ENCODE data around the gene NRG3. TPM values are rescaled to one million over a fixed set of nuclear protein-coding genes. Genes with fewer than 3 reads are reported as not detected.
"Not testable (repeated sequence)": the region's sequence is repeated elsewhere in the genome, so short reads cannot be mapped to it uniquely, and the experiment has no call there.

The NRG3 gene
- total RNA-seq, 1 experiment from 2014 or later, result not detected

DNA sequence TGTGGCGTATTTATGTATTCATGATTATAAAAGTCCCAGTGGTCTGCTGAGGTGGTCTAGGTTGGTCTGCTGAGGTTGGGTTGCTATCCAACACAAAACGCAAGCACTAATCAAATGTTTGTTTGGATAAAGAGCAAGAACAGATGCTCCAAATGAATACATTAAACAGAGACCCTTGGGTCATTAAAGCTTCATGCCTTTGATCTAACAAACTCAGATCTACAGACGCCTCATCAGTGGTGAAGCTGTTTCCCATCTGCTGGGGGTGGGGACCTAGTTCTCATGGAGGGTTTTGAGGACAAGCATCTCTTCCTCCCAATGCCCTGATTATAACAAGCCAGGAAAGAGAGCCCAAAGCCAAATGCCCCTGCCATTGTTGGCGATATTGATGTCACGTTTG is 786.7 kb downstream of the NRG3 start:
- Histone ChIP-seq H3K4me1 (no peaks in the 10 kb centered on the region), H3K27me3 (no peaks in the 10 kb centered on the region), H3K9me3 (replicated peaks) (no peaks in the 10 kb centered on the region), H3K4me3 (no peak overlapping the region), H3K36me3 (no peaks in the 10 kb centered on the region), H3K27ac (no peak overlapping the region)
- DNase-seq, result no peak

DNA sequence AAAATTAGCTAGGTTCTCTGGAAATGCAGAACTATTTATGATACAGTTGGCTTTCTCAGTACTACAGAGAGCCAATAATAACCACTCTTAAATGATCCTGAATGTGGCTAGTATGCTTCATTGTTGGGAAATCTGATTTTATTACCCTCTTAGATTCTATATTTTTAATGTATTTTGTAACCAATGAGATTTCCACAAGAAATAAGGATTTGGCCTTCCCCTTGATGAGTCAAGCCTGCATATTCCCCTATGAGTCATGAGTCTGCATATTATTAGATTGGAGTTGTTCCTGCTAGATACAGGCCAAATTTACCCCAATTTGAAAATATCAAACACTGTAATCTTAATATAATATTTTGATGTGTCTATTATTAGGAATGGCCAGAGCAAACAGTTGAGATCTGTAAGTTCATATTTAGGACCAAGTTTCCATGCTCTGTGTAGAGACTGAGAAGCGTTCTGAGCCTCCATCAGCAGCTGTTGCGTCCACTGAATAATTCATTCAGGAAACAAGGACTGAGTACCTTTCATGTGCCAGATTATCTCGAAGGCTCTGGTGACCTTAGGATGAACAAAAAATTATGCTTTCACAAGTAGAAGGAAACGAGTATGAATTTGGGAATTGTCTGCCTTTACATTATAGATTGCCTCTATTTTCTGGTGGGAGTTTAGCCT is 793.4 kb downstream of the NRG3 start:
- Histone ChIP-seq H3K9me3 (replicated peaks) (no peaks in the 10 kb centered on the region), H3K36me3 (no peaks in the 10 kb centered on the region), H3K27me3 (no peaks in the 10 kb centered on the region), H3K4me3 (no peak overlapping the region), H3K27ac (no peak overlapping the region), H3K4me1 (no peaks in the 10 kb centered on the region)
- DNase-seq, result peak in 1 of 2 experiments; percentile 1

DNA sequence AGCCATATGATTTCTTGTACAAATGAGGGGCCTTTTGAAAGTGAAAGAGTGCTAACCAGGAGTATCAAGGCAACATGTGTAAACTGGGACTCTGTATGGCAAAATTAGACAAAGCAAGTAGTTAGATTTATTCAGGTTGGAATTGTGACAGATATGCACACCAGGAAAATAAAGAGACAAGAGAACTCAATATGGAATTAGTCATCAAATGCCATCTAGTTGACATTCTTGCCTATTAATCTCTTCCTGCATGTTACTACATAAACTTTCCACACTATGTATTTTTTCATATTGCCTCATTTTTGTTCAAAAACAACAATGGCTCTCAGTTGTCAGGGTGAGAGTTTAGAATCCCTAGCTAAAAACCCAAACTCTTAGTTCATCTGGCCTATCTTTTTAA is 799.0 kb downstream of the NRG3 start:
- H3K27ac ChIP-seq, result no peak overlapping the region
- H3K4me3 ChIP-seq, result no peak overlapping the region
- no peaks in the 10 kb centered on the region for H3K4me1 ChIP-seq
- H3K9me3 ChIP-seq (replicated peaks), result no peaks in the 10 kb centered on the region
- H3K36me3 ChIP-seq, result no peaks in the 10 kb centered on the region
- no peak for DNase-seq
- H3K27me3 ChIP-seq, result no peaks in the 10 kb centered on the region

DNA sequence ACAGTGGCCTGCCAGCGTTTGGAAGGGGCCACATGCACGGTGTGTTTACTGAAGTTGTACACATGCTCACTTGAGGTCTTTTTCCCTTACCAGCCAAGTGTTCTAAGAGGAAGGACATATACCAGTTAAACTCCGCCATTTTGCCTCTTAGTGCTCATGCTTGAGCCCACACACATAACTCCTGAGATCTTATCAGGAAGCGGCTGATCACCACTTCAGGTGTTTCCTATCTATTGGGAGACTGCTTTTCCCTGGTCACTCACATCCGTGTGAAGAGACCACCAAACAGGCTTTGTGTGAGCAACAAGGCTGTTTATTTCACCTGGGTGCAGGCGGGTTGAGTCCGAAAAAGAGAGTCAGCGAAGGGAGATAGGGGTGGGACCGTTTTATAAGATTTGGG is 802.9 kb downstream of the NRG3 start:
- H3K4me3 ChIP-seq, H3K27me3 ChIP-seq, H3K4me1 ChIP-seq: not testable (repeated sequence)

DNA sequence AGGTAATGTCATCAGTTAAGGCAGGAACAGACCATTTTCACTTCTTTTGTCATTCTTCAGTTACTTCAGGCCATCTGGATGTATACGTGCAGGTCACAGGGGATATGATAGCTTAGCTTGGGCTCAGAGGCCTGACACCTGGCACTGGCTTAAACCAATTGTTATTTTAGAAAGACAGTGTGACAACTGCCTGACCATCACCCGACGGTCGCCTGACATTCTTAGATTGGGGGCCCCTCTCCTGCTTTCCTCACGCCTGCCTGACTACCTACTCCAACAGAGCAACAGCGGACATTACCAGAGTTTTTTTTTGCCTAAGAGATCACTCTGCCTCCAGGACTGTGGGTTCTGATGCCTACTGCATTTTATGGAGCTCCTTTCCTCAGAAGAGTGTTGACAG is 803.5 kb downstream of the NRG3 start:
- not testable (repeated sequence) for H3K9me3 ChIP-seq (replicated peaks); H3K4me1 ChIP-seq; H3K4me3 ChIP-seq; DNase-seq; H3K27me3 ChIP-seq; H3K27ac ChIP-seq; H3K36me3 ChIP-seq

More for the DNA sequence above, 802.9 kb downstream of the NRG3 start:
- not testable (repeated sequence) for H3K27ac ChIP-seq; H3K9me3 ChIP-seq (replicated peaks); DNase-seq; H3K36me3 ChIP-seq

DNA sequence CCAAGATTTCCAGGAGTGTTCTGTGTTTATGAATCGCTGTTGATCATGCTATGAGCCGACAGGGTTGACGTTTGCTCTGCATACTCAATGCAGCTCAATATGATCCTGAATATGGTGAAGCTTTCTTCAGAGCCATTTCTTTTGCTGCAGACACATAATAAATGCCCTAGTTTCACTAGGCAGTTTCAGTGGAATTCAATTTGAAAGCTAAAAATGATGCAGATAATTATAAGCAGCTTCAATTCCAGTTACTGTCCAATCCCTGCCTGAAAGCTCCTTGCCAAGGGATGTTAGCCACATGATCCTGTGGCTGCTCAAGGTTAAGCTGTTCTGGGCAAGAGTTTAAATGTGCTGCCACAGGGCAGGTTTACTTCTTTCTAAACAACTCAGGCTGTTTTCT is 805.6 kb downstream of the NRG3 start:
- Histone ChIP-seq H3K36me3 (no peaks in the 10 kb centered on the region), H3K9me3 (replicated peaks) (no peaks in the 10 kb centered on the region), H3K4me1 (no peaks in the 10 kb centered on the region), H3K4me3 (no peak overlapping the region), H3K27ac (no peak overlapping the region), H3K27me3 (no peaks in the 10 kb centered on the region)
- DNase-seq, result no peak

DNA sequence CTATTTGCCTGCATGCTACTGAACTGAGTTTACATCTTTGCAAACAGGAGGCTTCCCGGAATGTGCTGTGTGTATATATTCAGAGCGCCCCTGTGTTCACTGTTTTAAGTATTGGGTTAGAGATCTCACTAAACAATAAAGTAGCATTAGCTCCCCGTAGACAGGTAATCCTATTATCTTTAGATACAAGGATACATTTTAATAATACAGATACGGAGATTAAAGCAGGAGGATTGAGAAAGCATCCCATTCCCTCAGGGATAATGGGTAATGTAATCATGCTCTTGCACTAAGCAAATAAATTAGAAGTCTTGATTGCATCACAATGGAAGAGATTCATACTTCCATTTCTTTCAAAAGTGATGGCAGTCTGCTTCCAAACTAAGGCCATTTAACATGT is 809.0 kb downstream of the NRG3 start:
- no peaks in the 10 kb centered on the region for H3K4me1 ChIP-seq
- no peaks in the 10 kb centered on the region for H3K36me3 ChIP-seq
- no peaks in the 10 kb centered on the region for H3K9me3 ChIP-seq (replicated peaks)
- no peak overlapping the region for H3K4me3 ChIP-seq
- no peaks in the 10 kb centered on the region for H3K27me3 ChIP-seq
- DNase-seq, result no peak
- no peak overlapping the region for H3K27ac ChIP-seq

DNA sequence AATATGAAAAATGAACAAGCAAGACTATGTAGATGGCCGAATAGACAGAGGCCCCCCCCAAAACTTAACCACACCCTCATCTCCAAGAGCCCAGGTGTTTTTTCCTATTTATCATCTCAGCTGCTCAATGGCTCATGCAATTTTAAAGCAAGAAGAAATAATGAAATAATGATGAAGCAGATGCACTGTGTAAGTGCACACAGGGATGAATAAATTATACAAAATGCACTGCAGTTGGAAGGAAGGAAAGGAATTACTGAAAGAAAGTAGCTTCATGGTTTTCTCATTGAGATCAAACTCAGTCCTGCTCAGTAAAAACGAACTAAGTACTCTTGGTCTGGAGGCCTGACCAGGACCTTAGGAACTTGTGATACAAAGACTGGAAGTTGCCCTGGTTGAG is 810.1 kb downstream of the NRG3 start:
- no peak overlapping the region for H3K4me3 ChIP-seq
- H3K27me3 ChIP-seq, result no peaks in the 10 kb centered on the region
- no peaks in the 10 kb centered on the region for H3K9me3 ChIP-seq (replicated peaks)
- H3K27ac ChIP-seq, result no peak overlapping the region
- DNase-seq, result no peak
- no peaks in the 10 kb centered on the region for H3K36me3 ChIP-seq
- H3K4me1 ChIP-seq, result no peaks in the 10 kb centered on the region

DNA sequence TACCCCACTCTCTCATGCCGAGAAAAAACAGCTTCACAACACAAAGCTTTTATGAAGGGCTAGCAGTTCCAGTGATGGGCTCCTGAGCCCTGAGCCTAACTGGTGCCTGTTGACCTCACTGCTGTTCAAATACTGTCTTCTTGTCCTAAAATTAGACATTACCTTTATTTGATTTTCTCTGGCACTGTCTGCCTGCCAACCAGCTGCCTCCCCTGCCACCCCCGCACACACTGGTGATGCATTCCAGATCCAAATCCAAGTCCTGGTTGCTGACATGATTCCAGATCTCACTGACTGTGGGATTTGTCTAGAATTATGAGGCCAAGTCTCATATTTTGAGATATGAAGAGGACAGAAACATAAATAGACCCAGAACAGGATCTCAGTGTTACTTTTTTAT is 816.2 kb downstream of the NRG3 start:
- Histone ChIP-seq H3K27me3 (no peaks in the 10 kb centered on the region), H3K27ac (no peak overlapping the region), H3K4me3 (no peak overlapping the region), H3K36me3 (no peaks in the 10 kb centered on the region), H3K4me1 (no peaks in the 10 kb centered on the region), H3K9me3 (replicated peaks) (no peaks in the 10 kb centered on the region)
- DNase-seq, result no peak

DNA sequence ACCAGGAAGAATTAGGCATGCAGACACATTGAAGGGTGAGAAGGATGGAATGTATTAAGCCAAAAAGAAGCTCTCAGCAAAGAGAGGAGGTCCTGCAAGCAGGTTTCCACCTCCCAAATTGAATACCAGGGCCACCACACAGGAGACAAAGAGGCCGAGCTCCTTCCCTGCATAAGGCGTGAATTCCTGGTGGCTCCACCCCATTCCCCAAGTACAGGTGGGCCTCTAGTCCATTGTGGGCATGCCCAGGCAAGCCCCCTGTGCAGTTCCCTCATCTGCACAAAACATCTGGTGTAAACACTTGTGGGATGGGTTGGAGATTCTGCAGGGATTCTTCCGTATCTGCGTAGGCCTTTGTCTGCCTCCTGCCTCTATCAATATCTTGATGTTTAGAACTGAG is 817.5 kb downstream of the NRG3 start:
- Histone ChIP-seq H3K9me3 (replicated peaks) (no peaks in the 10 kb centered on the region), H3K36me3 (no peaks in the 10 kb centered on the region), H3K4me3 (no peak overlapping the region), H3K27ac (no peak overlapping the region), H3K4me1 (no peaks in the 10 kb centered on the region), H3K27me3 (no peaks in the 10 kb centered on the region)
- DNase-seq, result no peak

DNA sequence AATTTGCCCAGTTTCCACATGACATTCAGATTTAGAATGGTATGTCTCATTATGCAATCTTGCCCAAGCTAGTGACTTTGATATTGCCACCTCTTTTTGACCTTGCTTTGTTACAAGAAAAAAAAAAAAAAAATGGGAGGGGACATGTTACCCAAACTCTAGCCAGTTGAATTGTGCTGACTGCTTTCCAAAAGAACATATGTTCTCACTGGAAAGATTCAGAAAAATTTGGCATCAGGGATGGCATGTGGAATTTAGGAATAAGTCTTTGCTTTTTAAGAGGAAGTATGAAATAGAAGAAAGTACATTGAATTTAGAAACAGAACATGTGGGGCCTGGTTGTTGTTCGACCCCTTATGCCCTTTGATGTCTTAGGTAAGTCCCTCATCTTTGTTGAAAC is 846.8 kb downstream of the NRG3 start:
- no peaks in the 10 kb centered on the region for H3K4me1 ChIP-seq
- no peak overlapping the region for H3K4me3 ChIP-seq
- no peak for DNase-seq
- H3K27ac ChIP-seq, result no peak overlapping the region
- H3K36me3 ChIP-seq, result no peaks in the 10 kb centered on the region
- H3K27me3 ChIP-seq, result no peaks in the 10 kb centered on the region
- H3K9me3 ChIP-seq (replicated peaks), result no peaks in the 10 kb centered on the region

DNA sequence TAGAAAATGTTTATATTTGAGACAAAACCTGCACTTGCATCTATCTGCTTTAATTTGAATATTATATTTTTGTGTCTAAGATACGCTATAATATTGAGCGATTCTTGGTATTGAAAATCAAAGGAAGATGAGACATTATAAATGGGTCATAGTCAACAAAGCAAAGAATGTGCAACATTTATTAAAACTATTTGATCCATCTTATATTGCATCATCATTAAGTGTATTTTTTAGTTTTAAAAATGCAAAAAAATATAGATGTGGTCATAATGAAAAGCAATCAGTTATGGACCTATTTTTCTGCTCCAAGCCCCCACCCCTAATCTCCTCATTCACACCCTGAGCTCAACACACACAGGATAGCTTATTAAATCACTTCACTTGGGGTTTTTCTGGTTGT is 847.3 kb downstream of the NRG3 start:
- DNase-seq, result no peak
- H3K27ac ChIP-seq, result no peak overlapping the region
- H3K27me3 ChIP-seq, result no peaks in the 10 kb centered on the region
- H3K4me3 ChIP-seq, result no peak overlapping the region
- no peaks in the 10 kb centered on the region for H3K4me1 ChIP-seq
- no peaks in the 10 kb centered on the region for H3K9me3 ChIP-seq (replicated peaks)
- no peaks in the 10 kb centered on the region for H3K36me3 ChIP-seq

DNA sequence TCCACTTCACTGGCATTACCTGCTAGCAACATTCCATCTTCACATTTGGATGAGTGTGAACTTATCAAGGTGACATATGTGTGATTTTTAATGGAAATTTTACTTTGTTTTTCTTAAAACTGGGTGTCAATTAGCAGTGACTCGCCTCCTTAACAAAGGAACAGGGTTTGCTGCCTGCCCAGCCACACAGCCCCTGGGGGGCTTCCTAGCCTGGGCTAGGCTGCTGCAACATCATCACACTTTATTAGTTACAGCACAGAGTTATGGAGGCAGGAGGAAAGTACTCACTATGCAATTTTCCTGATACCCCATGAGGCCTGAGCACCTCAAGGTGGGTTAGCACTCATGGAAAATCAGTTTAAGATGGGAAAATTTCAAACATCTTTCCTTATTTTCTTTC is 861.3 kb downstream of the NRG3 start:
- Histone ChIP-seq H3K36me3 (no peaks in the 10 kb centered on the region), H3K9me3 (replicated peaks) (no peaks in the 10 kb centered on the region), H3K27me3 (no peaks in the 10 kb centered on the region), H3K4me1 (no peaks in the 10 kb centered on the region), H3K4me3 (no peak overlapping the region), H3K27ac (no peak overlapping the region)
- no peak for DNase-seq

DNA sequence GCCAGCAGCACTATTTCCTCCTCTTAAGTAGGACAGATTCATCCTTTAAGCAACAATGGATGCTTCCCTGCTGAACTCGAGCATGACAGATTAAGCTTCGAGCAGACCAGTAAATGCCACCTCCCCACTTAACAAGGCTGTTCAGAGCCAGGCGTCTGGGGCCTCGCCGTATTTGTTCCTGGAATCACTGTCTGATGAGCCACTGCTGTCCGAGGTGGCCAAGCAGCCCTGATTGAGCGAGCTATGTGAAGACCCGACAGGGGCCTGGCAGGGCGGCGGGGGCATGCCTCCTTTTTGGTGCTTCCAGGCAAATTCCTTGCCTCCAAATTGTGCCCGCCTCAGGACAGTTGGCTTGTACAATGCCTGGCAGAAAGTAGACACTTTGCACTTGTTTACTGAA is 862.6 kb downstream of the NRG3 start:
- Histone ChIP-seq H3K9me3 (replicated peaks) (no peaks in the 10 kb centered on the region), H3K36me3 (no peaks in the 10 kb centered on the region), H3K27me3 (no peaks in the 10 kb centered on the region), H3K27ac (no peak overlapping the region), H3K4me1 (no peaks in the 10 kb centered on the region), H3K4me3 (no peak overlapping the region)
- no peak for DNase-seq

DNA sequence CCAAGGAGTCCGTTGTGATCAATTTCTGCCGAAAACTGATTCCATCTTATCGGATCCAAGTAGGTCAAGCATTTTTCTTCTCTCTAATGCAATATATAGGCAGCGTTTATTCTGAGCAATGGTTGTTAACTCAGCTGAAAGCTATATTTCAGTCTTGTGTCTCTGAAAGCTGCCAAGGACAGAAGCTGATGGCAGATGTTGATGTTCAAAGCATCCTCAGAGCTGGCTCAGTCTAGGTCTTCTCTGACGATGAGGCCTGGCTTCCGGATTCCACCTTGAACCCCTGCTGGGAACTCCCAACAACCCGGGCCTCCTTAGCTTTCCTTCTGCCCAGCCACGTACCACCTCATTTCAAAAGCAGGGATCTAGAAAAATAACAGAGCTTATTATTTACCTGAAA is 863.6 kb downstream of the NRG3 start:
- H3K27me3 ChIP-seq, result no peaks in the 10 kb centered on the region
- H3K9me3 ChIP-seq (replicated peaks), result no peaks in the 10 kb centered on the region
- no peaks in the 10 kb centered on the region for H3K4me1 ChIP-seq
- no peak for DNase-seq
- H3K36me3 ChIP-seq, result no peaks in the 10 kb centered on the region
- no peak overlapping the region for H3K27ac ChIP-seq
- H3K4me3 ChIP-seq, result no peak overlapping the region

DNA sequence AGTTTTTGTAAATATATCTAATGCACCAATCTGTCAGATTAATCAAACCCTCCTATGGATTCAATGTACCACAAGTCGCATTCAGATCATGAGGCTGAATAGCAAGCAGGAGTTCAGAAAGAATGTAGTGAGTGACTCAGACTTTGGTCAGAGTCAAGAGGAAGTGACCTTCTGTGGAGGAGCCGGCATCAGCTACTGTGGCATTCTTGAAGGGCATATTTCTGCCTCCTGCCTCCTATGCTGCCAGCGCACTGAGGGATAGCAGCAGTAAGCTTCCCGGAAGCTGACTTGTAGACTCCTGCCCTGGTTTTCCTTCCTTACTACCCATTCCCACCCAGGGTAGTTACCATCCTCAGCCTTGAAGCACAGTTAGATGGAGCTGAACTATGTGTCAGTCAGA is 867.5 kb downstream of the NRG3 start:
- Histone ChIP-seq H3K27me3 (no peaks in the 10 kb centered on the region), H3K4me3 (no peak overlapping the region), H3K36me3 (no peaks in the 10 kb centered on the region), H3K4me1 (no peaks in the 10 kb centered on the region), H3K27ac (no peak overlapping the region), H3K9me3 (replicated peaks) (no peaks in the 10 kb centered on the region)
- DNase-seq, result no peak
